ENCODE data around the gene ZNF385D. TPM values are rescaled to one million over a fixed set of nuclear protein-coding genes. Genes with fewer than 3 reads are reported as not detected.

The ZNF385D gene
- total RNA-seq, 1 donor from 2014 or later: 32.0 TPM

DNA sequence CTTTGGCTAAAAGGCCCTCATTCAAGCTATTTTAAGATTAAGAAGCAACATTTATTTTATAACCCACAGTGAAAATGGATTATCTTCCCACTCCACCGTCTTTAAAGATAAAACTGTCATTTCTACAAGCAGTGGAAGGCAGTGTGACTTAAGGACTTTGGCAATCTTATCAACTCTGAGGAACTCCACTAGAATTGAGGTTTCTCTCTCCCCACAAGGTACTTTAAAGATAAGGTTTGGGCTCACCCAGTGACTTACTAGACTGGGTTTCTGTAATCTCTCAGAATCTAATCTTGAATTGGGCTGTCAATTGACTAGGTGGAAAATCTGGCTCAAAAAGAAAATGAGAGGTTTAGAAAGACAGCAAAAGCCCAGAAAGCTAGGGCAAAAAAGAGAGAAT, 21.7 kb downstream of the ZNF385D start:
- no peak for DNase-seq (ENCODE audit: low spot score in 2 of 2)
- peak overlapping the region in 1 of 2 donors; percentile 48 for H3K27ac ChIP-seq
- H3K27me3 ChIP-seq: no peaks in the 10 kb centered on the region
- peaks cover 0 to 3% of the 10 kb centered on the region in 2 donors for H3K4me1 ChIP-seq
- H3K9me3 ChIP-seq: peaks cover 0 to 8% of the 10 kb centered on the region in 2 donors
- no peak for TF ChIP-seq CTCF (IDR thresholded peaks at IDR 0.05)
- H3K4me3 ChIP-seq: no peak overlapping the region
- intact Hi-C loops (cut with DNase I): no loop called here
- H3K36me3 ChIP-seq: no peaks in the 10 kb centered on the region

- no peaks in the 10 kb centered on the region for H3K36me3 ChIP-seq
- H3K9me3 ChIP-seq: peaks cover 0 to 8% of the 10 kb centered on the region in 2 donors
- intact Hi-C loops (cut with DNase I): no loop called here
- H3K4me1 ChIP-seq: peaks cover 3 to 23% of the 10 kb centered on the region in 2 donors
- H3K27ac ChIP-seq: peak overlapping the region; percentile 63 to 69
- no peaks in the 10 kb centered on the region for H3K27me3 ChIP-seq
- no peak for DNase-seq (ENCODE audit: low spot score in 2 of 2)
- no peak for TF ChIP-seq CTCF (IDR thresholded peaks at IDR 0.05)
- no peak overlapping the region for H3K4me3 ChIP-seq
These were observed 28.2 kb downstream of the ZNF385D start for GRCh38 chr3:21722768-21723167.

GRCh38 chr3:21722301-21722700, 28.7 kb downstream of the ZNF385D start:
- H3K4me3 ChIP-seq: no peak overlapping the region
- H3K27ac ChIP-seq: peak overlapping the region; percentile 63 to 69
- H3K36me3 ChIP-seq: no peaks in the 10 kb centered on the region
- peaks cover 3 to 27% of the 10 kb centered on the region in 2 donors for H3K4me1 ChIP-seq
- H3K27me3 ChIP-seq: no peaks in the 10 kb centered on the region
- no peak for DNase-seq (ENCODE audit: low spot score in 2 of 2)
- TF ChIP-seq CTCF (IDR thresholded peaks at IDR 0.05): no peak
- H3K9me3 ChIP-seq: peaks cover 0 to 8% of the 10 kb centered on the region in 2 donors
- intact Hi-C loops (cut with DNase I): no loop called here

- no peak for DNase-seq (ENCODE audit: low spot score in 2 of 2)
- Histone ChIP-seq H3K4me1 (peaks cover 8 to 35% of the 10 kb centered on the region in 2 donors), H3K27ac (peak overlapping the region; percentile 77 to 80), H3K4me3 (no peak overlapping the region), H3K36me3 (no peaks in the 10 kb centered on the region), H3K27me3 (no peaks in the 10 kb centered on the region), H3K9me3 (no peaks in the 10 kb centered on the region)
- intact Hi-C loops (cut with DNase I): loop anchor here (2.0 to 10.0 kb wide), 4 partner anchors 26 to 72 kb away; no protein-coding TSS in a partner anchor
- no peak for TF ChIP-seq CTCF (IDR thresholded peaks at IDR 0.05)
These were observed 31.9 kb downstream of the ZNF385D start for GRCh38 chr3:21718943-21719591.

DNA sequence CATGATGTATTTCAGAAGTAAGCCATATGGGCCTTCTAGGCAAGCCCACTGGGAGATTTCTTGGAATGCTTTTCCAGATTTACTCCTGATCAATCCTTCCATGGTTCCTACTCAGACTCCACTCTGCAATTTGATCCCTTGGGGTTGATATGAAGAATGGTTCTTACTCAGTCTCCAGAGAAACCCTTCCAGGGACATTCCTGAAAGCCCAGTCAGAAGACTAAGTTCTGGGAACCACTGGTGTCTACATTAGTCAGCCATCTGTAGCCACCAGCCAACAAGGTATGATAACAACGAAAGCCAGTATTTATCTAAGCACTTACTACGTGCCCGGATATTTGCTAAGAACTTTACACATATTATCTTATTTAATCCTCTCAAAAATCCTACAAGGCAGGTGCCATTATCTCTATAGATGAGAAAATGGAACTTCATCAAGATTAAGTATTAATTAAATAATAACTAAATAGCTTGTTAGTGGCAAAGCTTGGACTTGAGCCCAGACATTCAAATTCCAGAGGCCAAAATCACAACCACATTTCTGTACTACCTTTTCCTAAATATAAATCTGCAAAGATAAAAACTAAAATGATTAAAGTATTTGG, 32.7 kb downstream of the ZNF385D start:
- Histone ChIP-seq H3K4me1 (peaks cover 8 to 35% of the 10 kb centered on the region in 2 donors), H3K27ac (peak overlapping the region; percentile 80 to 85), H3K36me3 (no peaks in the 10 kb centered on the region), H3K4me3 (no peak overlapping the region), H3K9me3 (no peaks in the 10 kb centered on the region), H3K27me3 (no peaks in the 10 kb centered on the region)
- intact Hi-C loops (cut with DNase I): loop anchor here (2.0 to 10.0 kb wide), 4 partner anchors 27 to 71 kb away; no protein-coding TSS in a partner anchor
- peak in 1 of 2 donors; percentile 83 for DNase-seq (ENCODE audit: low spot score in 2 of 2)
- TF ChIP-seq CTCF (IDR thresholded peaks at IDR 0.05): no peak
